Bronchial epithelial cell (primary cell): ENCODE data around the gene GP5. TPM values are rescaled to one million over a fixed set of nuclear protein-coding genes. Genes with fewer than 3 reads are reported as not detected.

ENCODE experiments used
- DNase-seq: peaks from one replicate; pipeline ENCODE4 v3.0.0-alpha.2; 2010; ENCODE audit warnings: low read depth
- FAIRE-seq: peaks from 2 replicates; lab custom pipeline; 2011; peaks lifted over from hg19 to GRCh38; lab: Jason Lieb, UNC
- H3K27me3 ChIP-seq: 2 replicates; pipeline ENCODE4 v1.5.1; 2011; ENCODE audit warnings: low read length; ENCODE audit not compliant: control insufficient read depth, insufficient read depth
- H3K36me3 ChIP-seq: 2 replicates; pipeline ENCODE4 v1.5.1; 2011; ENCODE audit warnings: low read length; ENCODE audit not compliant: control insufficient read depth, insufficient read depth
- H3K4me3 ChIP-seq: 2 replicates; pipeline ENCODE4 v1.5.1; 2011; ENCODE audit warnings: mild to moderate bottlenecking, low read depth, low read length, control low read depth
- CTCF ChIP-seq: IDR thresholded peaks from 2 replicates; pipeline ENCODE4 v1.5.1; 2011; ENCODE audit warnings: mild to moderate bottlenecking, moderate library complexity, low read length, control low read depth, inconsistent platforms; ENCODE audit not compliant: insufficient read depth, severe bottlenecking
- total RNA-seq: library from RNA; depleted of rRNA; stranded (reverse); fragments of >200 nt; gene quantifications from 2 replicates; pipeline ENCODE4 v1.2.1, GENCODE V29; 2014

GP5 gene
- total RNA-seq, 1 donor from 2014 or later = under 0.01 TPM

GRCh38 chr3:194386066-194386465 is 13.0 kb downstream of the GP5 start:
- FAIRE-seq (no peak), DNase-seq (no peak)
- no peak for TF ChIP-seq CTCF
- Histone ChIP-seq H3K36me3 (no peaks in the 10 kb centered on the region), H3K27me3 (peaks cover 8% of the 10 kb centered on the region), H3K4me3 (no peak overlapping the region)

GRCh38 chr3:194384569-194385001 is 14.5 kb downstream of the GP5 start:
- peaks cover 8% of the 10 kb centered on the region for H3K27me3 ChIP-seq
- H3K4me3 ChIP-seq = no peak overlapping the region
- no peak for FAIRE-seq
- DNase-seq = no peak
- no peak for TF ChIP-seq CTCF
- H3K36me3 ChIP-seq = no peaks in the 10 kb centered on the region

- TF ChIP-seq CTCF = no peak
- DNase-seq = no peak
- no peaks in the 10 kb centered on the region for H3K36me3 ChIP-seq
- H3K4me3 ChIP-seq = no peak overlapping the region
- no peak for FAIRE-seq
- H3K27me3 ChIP-seq = peaks cover 8% of the 10 kb centered on the region
Observed at GRCh38 chr3:194384156-194384555, 14.9 kb downstream of the GP5 start.

DNA sequence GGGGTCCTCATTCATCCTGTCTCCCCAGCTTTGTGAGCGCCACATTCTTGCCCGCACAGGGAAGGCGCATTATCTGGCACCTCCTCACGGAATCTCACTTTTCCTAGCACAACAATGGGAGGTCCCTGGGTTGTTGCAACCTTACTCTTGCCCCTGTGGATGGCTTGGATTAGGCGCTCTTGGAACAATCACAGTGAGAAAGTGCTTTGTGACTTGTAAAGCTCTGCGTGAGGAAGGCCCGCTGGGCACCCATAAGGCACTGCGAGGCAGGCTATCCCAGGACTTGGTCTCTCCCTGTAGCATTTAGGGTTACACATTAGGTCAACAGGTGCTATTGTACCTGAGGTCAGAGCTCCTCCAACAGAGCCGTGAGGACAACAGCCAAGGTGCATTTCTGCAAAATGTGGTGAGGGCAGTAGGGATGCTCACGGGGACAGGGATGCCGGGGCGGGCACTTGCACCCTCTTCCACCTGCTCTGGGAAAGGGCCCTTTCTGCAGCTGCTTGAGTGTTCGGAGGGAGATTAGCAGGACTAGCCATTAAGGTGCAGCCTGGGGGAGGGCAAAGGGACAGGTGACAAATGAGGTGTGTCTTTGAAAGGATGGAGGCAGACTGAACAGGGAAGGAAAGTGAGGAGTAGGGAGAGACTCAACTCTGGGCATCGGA is 15.7 kb downstream of the GP5 start:
- peak; percentile 13 for FAIRE-seq

GRCh38 chr3:194382892-194383223 is 16.2 kb downstream of the GP5 start:
- DNase-seq (no peak), FAIRE-seq (no peak)
- H3K36me3 ChIP-seq = no peaks in the 10 kb centered on the region
- TF ChIP-seq CTCF = no peak
- no peak overlapping the region for H3K4me3 ChIP-seq
- H3K27me3 ChIP-seq = peaks cover 8% of the 10 kb centered on the region

More for the DNA sequence above, 15.7 kb downstream of the GP5 start:
- TF ChIP-seq CTCF = no peak
- H3K4me3 ChIP-seq = no peak overlapping the region
- H3K27me3 ChIP-seq = peaks cover 8% of the 10 kb centered on the region
- no peak for DNase-seq
- H3K36me3 ChIP-seq = no peaks in the 10 kb centered on the region
